GM12865 (cell line): ENCODE results near the gene PCNX2.

Experiments used
- DNase-seq: peaks from one replicate; pipeline ENCODE4 v3.0.0; 2010; ENCODE audit warnings: low read depth
- H3K4me3 ChIP-seq: 2 replicates; pipeline ENCODE4 v1.5.1; 2011; ENCODE audit warnings: mild to moderate bottlenecking, low read depth, low read length, control low read depth
- CTCF ChIP-seq: IDR thresholded peaks from 2 replicates; pipeline ENCODE4 v1.5.1; 2011; ENCODE audit warnings: low read length, control low read depth, low read depth, inconsistent platforms; ENCODE audit not compliant: insufficient read depth; ENCODE audit errors: missing control alignments

Gene PCNX2

DNA sequence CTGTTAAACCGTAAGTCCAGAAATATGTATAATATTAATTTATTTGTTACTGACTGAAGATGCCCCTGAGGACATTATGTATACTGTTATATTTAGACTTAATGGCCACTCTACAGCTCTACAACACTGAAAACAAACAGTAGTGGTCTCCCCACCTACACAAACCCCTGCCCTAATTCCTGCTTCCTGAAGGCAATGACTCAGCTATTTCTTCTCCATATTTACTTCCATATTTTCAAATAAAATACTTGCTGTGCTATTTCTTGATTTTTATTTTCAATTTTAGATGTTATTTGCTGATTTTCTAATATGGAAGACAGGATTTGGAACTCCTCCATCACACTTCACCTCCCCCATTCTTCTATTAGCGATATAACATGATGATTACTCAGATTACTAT lies 97.6 kb downstream of the PCNX2 start:
- no peak for TF ChIP-seq CTCF
- DNase-seq: no peak
- H3K4me3 ChIP-seq: no peak overlapping the region

DNA sequence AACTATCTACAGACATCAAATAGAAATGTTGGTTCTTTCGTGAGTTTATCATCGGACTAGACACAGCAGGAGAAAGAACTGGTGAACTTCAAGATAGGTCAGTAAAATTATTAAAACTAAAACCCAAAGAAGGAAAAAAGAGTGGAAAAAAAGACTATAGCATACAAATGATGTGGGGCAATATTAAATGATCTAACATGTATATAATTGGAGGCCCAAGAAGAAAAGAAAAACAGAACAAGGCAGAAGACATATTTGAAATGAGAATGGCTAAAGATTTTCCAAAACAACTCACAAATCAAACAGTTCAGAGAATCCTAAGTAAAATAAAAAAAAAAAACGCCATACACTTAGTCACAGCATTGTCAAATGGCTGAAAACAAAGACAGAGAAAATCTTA lies 101.8 kb downstream of the PCNX2 start:
- no peak overlapping the region for H3K4me3 ChIP-seq
- DNase-seq: no peak
- no peak for TF ChIP-seq CTCF

DNA sequence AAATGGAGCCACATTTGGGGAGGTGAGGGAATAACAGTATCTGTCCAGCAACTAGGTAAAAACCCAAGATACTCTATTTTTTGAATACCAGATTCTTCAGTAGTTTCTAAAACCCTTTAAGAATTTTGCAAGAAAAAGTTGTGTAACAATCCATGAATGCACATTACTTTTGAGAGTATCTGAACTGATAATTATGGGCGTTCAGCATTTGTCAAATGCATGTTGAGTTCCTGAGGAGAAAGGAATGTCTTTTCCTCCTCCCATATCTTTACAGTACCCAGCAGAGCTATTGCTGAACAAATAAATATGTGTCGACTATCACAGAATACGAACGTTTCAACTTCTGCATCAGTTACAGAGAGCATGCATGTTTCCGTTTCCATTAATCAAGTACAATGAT lies 104.5 kb downstream of the PCNX2 start:
- DNase-seq: no peak

GRCh38 chr1:233189526-233189925 lies 106.0 kb downstream of the PCNX2 start:
- no peak overlapping the region for H3K4me3 ChIP-seq
- DNase-seq: no peak
- TF ChIP-seq CTCF: no peak

More for the DNA sequence above, 104.5 kb downstream of the PCNX2 start:
- H3K4me3 ChIP-seq: no peak overlapping the region
- no peak for TF ChIP-seq CTCF

GRCh38 chr1:233188061-233188460 lies 107.5 kb downstream of the PCNX2 start:
- TF ChIP-seq CTCF: no peak
- no peak overlapping the region for H3K4me3 ChIP-seq
- no peak for DNase-seq

DNA sequence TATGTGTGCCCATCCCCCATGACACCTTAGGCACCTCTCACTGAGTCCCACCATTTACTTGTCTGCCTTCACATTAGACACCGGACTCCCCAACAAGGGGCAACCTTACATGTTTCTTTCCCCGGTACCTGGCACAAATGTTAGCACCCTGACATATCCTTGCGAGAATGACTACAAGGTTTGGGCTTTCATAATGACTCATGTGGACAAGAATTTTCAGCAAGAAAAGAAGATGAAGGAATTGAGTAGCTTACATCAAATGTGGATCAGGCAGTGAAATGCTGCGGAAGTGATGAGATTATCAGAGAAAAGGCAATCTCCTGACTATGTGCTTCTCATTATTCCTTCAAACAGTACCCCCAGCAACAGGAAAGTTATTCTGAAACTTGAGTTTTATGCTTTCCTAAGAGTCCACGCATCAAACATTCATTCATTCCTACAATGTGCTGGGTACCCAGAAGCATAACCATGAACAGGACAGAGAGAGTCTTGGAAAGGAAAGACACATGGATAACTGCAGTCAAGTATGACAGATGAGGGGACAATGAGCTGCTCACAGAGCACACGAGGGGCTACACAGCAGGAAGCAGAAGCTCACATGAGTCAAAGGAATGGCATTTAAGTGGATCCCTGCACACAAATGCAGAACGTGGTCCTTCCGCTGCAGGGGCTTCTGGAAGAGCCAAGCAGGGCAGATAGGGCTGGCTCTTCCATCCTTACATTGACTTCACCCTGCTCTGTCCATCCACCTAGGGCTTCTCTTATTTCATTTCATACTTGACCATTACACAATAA lies 112.1 kb downstream of the PCNX2 start:
- no peak for TF ChIP-seq CTCF
- no peak for DNase-seq

DNA sequence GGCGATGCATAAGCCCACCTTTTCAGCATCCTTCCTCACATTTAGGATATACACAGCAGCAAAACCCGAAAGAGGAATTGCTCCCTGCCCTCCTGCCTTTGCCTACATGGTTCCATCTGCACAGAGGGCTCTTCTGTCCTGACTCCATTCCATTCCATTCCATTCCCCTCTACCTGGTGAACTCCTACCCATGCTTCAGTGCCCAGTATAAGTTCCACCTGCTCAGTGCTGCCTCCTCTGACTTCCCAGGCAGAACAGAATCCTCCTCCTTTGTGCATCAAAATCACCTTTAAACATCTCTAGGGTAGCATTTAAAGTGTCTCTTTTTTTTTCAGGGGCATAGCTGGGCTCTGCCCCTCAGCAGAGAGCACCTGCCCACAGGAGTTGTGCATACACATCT lies 112.9 kb downstream of the PCNX2 start:
- no peak for DNase-seq
- no peak for TF ChIP-seq CTCF
- H3K4me3 ChIP-seq: no peak overlapping the region

More for the DNA sequence above, 112.1 kb downstream of the PCNX2 start:
- H3K4me3 ChIP-seq: no peak overlapping the region
